ENCODE data around the gene ATAD3B.
"Not testable (repeated sequence)": the region's sequence is repeated elsewhere in the genome, so short reads cannot be mapped to it uniquely, and the experiment has no call there.

DNA sequence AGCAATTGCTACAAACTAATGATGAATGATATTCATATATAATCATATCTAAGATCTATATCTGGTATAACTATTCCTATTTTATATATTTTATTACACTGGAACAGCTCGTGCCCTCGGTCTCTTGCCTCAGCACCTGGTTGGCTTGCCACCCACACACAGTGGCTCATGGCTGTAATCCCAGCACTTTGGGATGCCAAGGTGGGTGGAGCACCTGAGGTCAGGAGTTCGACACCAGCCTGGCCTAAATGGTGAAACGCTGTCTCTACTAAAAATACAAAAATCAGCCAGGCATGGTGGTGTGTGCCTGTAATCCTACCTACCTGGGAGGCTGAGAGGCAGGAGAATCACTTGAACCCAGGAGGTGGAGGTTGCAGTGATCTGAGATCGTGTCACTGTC is 34.2 kb downstream of the ATAD3B start:
- TF ChIP-seq, protein P1, sequence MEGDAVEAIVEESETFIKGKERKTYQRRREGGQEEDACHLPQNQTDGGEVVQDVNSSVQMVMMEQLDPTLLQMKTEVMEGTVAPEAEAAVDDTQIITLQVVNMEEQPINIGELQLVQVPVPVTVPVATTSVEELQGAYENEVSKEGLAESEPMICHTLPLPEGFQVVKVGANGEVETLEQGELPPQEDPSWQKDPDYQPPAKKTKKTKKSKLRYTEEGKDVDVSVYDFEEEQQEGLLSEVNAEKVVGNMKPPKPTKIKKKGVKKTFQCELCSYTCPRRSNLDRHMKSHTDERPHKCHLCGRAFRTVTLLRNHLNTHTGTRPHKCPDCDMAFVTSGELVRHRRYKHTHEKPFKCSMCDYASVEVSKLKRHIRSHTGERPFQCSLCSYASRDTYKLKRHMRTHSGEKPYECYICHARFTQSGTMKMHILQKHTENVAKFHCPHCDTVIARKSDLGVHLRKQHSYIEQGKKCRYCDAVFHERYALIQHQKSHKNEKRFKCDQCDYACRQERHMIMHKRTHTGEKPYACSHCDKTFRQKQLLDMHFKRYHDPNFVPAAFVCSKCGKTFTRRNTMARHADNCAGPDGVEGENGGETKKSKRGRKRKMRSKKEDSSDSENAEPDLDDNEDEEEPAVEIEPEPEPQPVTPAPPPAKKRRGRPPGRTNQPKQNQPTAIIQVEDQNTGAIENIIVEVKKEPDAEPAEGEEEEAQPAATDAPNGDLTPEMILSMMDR (IDR thresholded peaks at IDR 0.05): not testable (repeated sequence)
- TF ChIP-seq POLR2AphosphoS5, EP300 (IDR thresholded peaks at IDR 0.05): not testable (repeated sequence)
